ENCODE measurements around the gene S100A5. TPM values are rescaled to one million over a fixed set of nuclear protein-coding genes. Genes with fewer than 3 reads are reported as not detected.
A peak's percentile ranks its signal among the peaks of the same experiment; 100 is the strongest.

S100A5 gene
- total RNA-seq, 2 donors from 2014 or later = not detected

DNA sequence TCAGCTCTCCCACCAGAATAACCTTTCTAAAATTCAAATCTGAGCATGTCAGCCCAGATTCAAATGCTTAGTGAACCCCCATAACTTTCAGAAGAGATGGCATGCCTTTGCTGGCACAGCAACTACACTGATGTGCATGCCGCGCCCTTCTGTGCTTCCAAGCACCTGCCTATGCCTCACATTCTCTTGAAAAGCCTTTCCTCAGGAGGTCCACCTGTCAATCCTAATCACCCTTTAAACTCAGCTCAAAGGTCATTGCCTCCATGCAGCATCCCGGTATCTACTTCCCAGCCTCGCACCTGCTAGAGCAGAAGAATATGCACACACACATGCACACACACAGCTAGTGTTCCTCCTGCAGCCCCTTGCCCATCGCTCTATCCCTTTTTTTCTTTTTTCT, 30.1 kb upstream of the S100A5 start:
- peaks cover 22% of the 10 kb centered on the region for H3K4me1 ChIP-seq
- H3K9ac ChIP-seq (ENCODE audit: low read depth in 2 of 2, low read length in 2 of 2) = no peak overlapping the region
- H3K36me3 ChIP-seq = no peaks in the 10 kb centered on the region
- DNase-seq = no peak
- H3K27me3 ChIP-seq = no peaks in the 10 kb centered on the region
- H3K4me3 ChIP-seq = no peak overlapping the region
- no peak overlapping the region for H3K27ac ChIP-seq
- H3K9me3 ChIP-seq = no peaks in the 10 kb centered on the region
- TF ChIP-seq, protein P1, sequence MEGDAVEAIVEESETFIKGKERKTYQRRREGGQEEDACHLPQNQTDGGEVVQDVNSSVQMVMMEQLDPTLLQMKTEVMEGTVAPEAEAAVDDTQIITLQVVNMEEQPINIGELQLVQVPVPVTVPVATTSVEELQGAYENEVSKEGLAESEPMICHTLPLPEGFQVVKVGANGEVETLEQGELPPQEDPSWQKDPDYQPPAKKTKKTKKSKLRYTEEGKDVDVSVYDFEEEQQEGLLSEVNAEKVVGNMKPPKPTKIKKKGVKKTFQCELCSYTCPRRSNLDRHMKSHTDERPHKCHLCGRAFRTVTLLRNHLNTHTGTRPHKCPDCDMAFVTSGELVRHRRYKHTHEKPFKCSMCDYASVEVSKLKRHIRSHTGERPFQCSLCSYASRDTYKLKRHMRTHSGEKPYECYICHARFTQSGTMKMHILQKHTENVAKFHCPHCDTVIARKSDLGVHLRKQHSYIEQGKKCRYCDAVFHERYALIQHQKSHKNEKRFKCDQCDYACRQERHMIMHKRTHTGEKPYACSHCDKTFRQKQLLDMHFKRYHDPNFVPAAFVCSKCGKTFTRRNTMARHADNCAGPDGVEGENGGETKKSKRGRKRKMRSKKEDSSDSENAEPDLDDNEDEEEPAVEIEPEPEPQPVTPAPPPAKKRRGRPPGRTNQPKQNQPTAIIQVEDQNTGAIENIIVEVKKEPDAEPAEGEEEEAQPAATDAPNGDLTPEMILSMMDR (IDR thresholded peaks at IDR 0.05) = no peak
- intact Hi-C loops (cut with DNase I) = loop anchor here (5.0 to 10.0 kb wide), 3 partner anchors 51 to 184 kb away; no protein-coding TSS in a partner anchor

DNA sequence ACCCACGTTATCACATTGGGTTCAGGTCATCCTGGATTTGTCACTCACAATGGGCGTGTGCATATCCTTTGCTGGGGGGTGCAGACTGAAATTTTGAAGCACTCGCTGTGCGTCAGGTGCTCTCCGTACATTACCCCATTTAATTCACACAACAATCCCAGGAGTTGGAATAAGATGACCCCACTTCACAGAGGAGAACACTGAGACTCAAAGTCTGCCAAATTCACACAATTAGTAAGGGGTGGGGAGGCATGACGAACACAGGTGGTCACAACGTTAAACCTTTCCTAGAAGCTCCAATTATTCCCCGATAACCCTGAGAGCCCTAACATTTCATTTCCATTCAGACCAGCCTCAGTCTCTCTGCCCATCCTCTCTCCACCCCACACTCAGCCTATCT, 28.7 kb upstream of the S100A5 start:
- no peak overlapping the region for H3K27ac ChIP-seq
- H3K4me3 ChIP-seq = no peak overlapping the region
- H3K9me3 ChIP-seq = no peaks in the 10 kb centered on the region
- no peaks in the 10 kb centered on the region for H3K27me3 ChIP-seq
- no peak overlapping the region for H3K9ac ChIP-seq (ENCODE audit: low read depth in 2 of 2, low read length in 2 of 2)
- peaks cover 29% of the 10 kb centered on the region for H3K4me1 ChIP-seq
- DNase-seq = no peak
- TF ChIP-seq, protein P1 (IDR thresholded peaks at IDR 0.05) = no peak
- H3K36me3 ChIP-seq = no peaks in the 10 kb centered on the region
- intact Hi-C loops (cut with DNase I) = loop anchor here (2.0 to 10.0 kb wide), 2 partner anchors 59 to 215 kb away; partner anchors contain the start of gene S100A9

- Histone ChIP-seq H3K9ac (ENCODE audit: low read depth in 2 of 2, low read length in 2 of 2) (peak overlapping the region; percentile 19 to 86), H3K4me3 (no peak overlapping the region), H3K27me3 (no peaks in the 10 kb centered on the region), H3K4me1 (peaks cover 29% of the 10 kb centered on the region), H3K9me3 (no peaks in the 10 kb centered on the region), H3K27ac (peak overlapping the region; percentile 97), H3K36me3 (no peaks in the 10 kb centered on the region)
- TF ChIP-seq, protein P1 (IDR thresholded peaks at IDR 0.05) = peak; percentile 99
- peak; percentile 93 for DNase-seq
- intact Hi-C loops (cut with DNase I) = loop anchor here (1.0 to 10.0 kb wide), 3 partner anchors 34 to 214 kb away; partner anchors contain the start of gene S100A9
These were observed 27.8 kb upstream of the S100A5 start for GRCh38 chr1:153568367-153569099.

DNA sequence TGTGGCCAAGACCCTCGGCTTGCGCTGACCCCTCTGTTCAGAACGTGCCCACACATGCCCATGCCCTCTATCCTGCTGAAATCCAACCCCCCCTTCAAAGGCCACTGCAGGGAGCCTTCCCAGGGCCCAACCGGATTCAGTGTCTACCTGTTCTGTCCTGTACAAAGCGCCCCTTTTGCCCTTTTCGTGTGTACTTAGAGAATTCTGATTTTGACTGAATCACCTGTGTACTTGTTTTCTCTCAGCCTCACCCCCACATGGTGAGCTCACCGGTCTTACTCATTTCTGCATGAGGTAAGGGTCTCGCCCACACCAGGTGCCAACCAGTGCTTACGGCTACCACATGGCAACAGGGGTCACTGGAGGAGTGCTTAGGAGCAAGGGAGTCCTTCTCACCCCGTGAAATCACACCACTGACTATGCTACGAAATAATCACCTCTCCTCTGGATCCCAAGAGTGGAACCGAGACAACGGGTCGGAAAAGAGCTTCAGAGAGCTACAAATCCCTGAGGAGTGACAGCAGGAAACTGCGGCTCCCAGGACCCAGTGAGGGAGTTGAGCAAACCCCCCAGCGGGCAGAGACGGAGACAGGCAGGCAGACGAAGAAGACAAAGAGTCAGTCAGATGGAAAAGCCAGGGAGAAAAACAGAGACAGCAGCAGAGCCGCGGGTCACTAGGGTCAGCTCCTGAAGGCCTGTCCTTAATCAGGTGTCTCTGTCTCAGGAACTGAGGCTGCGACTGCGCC, 27.1 kb upstream of the S100A5 start:
- H3K27ac ChIP-seq = peak overlapping the region; percentile 97
- no peak overlapping the region for H3K4me3 ChIP-seq
- no peaks in the 10 kb centered on the region for H3K9me3 ChIP-seq
- intact Hi-C loops (cut with DNase I) = loop anchor here (1.0 to 10.0 kb wide), 3 partner anchors 33 to 213 kb away; partner anchors contain the start of gene S100A9
- DNase-seq = peak; percentile 39
- no peaks in the 10 kb centered on the region for H3K36me3 ChIP-seq
- TF ChIP-seq, protein P1 (IDR thresholded peaks at IDR 0.05) = no peak
- no peaks in the 10 kb centered on the region for H3K27me3 ChIP-seq
- H3K4me1 ChIP-seq = peaks cover 29% of the 10 kb centered on the region
- peak overlapping the region; percentile 19 to 86 for H3K9ac ChIP-seq (ENCODE audit: low read depth in 2 of 2, low read length in 2 of 2)
